ENCODE data around the gene S100A3. TPM values are rescaled to one million over a fixed set of nuclear protein-coding genes. Genes with fewer than 3 reads are reported as not detected.
"Not testable (repeated sequence)": the region's sequence is repeated elsewhere in the genome, so short reads cannot be mapped to it uniquely, and the experiment has no call there.

S100A3 gene
- not detected for total RNA-seq

GRCh38 chr1:153548722-153549688 is at the start of gene S100A3:
Gene S100A3, minus strand, starts transcription at chr1:153549258. Its CDS starts 773 bp downstream, at chr1:153548485.
- no peak within 1 kb of the TSS for H3K4me3 ChIP-seq (ENCODE audit: low read length)
- H3K4me1 ChIP-seq (ENCODE audit: insufficient read depth, low read length) = peaks cover 84% of the 10 kb centered on the region
- no peaks in the 10 kb centered on the region for H3K27me3 ChIP-seq (ENCODE audit: insufficient read depth, low read length)
- no peaks in the 10 kb centered on the region for H3K9me3 ChIP-seq (ENCODE audit: low read depth, low read length)

DNA sequence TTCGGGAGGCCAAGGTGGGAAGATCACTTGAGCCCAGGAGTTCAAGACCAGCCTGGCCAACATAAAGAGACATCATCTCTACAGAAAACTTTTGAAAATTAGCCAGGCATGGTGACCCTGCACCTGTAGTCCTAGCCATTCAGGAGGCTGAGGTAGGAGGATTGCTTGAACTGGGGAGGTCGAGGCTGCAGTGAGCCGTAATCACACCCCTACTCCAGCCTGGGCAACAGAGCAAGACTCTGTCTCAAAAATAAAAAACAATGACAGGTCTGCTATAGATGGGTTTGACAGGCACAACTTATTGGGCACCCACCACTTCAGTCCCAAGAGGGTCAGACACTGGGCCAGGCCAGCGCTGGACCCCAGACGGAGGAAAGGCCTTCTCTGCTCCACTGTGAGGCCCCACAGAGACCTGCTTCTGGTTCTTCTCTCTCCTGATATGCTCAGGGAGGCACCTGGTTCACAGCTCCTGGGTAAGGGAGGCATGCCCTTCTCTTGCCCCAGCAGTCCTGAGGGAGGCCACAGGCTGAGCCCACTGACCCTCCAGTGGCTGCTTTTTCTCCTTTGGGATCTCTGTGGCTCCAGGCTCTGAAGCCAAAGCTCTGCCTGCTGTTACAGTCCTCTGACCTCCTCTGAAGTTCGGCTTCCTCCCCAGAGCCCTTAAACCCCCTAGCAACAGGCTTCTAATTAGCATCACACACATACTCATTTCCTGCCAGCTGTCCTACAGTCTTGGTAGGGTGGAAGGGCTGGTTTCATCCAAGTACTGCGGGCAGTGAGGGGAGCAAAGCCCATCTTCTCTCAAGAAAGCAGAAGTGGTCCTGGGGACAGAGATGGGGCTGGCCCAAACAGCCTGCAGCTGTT is 49.5 kb upstream of the S100A3 start:
- Histone ChIP-seq H3K4me3 (ENCODE audit: low read length) (no peak overlapping the region), H3K4me1 (ENCODE audit: insufficient read depth, low read length) (peaks cover 37% of the 10 kb centered on the region), H3K27me3 (ENCODE audit: insufficient read depth, low read length) (no peaks in the 10 kb centered on the region), H3K9me3 (ENCODE audit: low read depth, low read length) (no peaks in the 10 kb centered on the region)

GRCh38 chr1:153597206-153597605 is 48.1 kb upstream of the S100A3 start:
- H3K4me3 ChIP-seq (ENCODE audit: low read length) = no peak overlapping the region

GRCh38 chr1:153592748-153593147 is 43.7 kb upstream of the S100A3 start:
- Histone ChIP-seq H3K4me3 (ENCODE audit: low read length) (no peak overlapping the region), H3K27me3 (ENCODE audit: insufficient read depth, low read length) (no peaks in the 10 kb centered on the region), H3K4me1 (ENCODE audit: insufficient read depth, low read length) (peaks cover 8% of the 10 kb centered on the region), H3K9me3 (ENCODE audit: low read depth, low read length) (no peaks in the 10 kb centered on the region)

More at GRCh38 chr1:153597206-153597605, 48.1 kb upstream of the S100A3 start:
- H3K4me1 ChIP-seq (ENCODE audit: insufficient read depth, low read length) = peaks cover 37% of the 10 kb centered on the region
- H3K9me3 ChIP-seq (ENCODE audit: low read depth, low read length) = no peaks in the 10 kb centered on the region
- H3K27me3 ChIP-seq (ENCODE audit: insufficient read depth, low read length) = no peaks in the 10 kb centered on the region

GRCh38 chr1:153588482-153588881 is 39.4 kb upstream of the S100A3 start:
- Histone ChIP-seq H3K4me3 (ENCODE audit: low read length) (no peak overlapping the region), H3K4me1 (ENCODE audit: insufficient read depth, low read length) (no peaks in the 10 kb centered on the region), H3K27me3 (ENCODE audit: insufficient read depth, low read length) (no peaks in the 10 kb centered on the region), H3K9me3 (ENCODE audit: low read depth, low read length) (no peaks in the 10 kb centered on the region)

DNA sequence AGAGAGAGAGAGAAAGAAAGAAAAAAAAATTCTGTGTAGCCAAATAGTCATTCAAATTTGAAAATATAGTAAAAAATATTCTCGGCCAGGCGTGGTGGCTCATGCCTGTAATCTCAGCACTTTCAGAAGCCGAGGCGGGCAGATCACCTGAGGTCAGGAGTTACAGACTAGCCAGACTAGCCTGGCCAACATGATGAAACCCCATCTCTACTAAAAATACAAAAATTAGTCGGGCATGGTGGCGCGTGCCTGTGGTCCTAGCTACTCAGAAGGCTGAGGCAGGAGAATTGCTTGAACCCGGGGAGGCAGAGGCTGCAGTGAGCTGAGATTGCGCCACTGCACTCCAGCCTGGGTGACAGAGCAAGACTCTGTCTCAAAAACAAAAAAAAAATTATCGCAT is 39.0 kb upstream of the S100A3 start:
- not testable (repeated sequence) for H3K9me3 ChIP-seq (ENCODE audit: low read depth, low read length); H3K4me1 ChIP-seq (ENCODE audit: insufficient read depth, low read length)

DNA sequence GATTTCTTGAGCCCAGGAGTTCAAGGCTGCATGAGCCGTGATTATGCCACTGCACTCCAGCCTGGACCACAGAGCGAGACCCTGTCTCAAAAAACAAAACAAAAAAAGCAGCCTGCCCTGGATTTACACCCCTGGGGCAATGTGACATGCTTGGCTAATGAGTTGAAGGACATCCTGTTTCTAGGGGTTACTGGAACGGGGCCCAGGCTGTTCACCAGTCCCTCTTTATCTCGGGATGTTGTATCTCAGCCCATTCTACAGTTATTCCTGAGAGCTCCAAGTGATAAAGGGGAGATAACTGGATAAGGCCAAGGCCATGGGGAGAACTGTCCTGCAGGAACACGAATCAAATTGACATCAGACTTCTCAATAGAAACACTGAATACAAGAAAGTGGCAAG is 38.3 kb upstream of the S100A3 start:
- Histone ChIP-seq H3K4me3 (ENCODE audit: low read length) (no peak overlapping the region), H3K27me3 (ENCODE audit: insufficient read depth, low read length) (no peaks in the 10 kb centered on the region), H3K4me1 (ENCODE audit: insufficient read depth, low read length) (no peaks in the 10 kb centered on the region), H3K9me3 (ENCODE audit: low read depth, low read length) (no peaks in the 10 kb centered on the region)

More for the DNA sequence above, 39.0 kb upstream of the S100A3 start:
- H3K27me3 ChIP-seq (ENCODE audit: insufficient read depth, low read length); H3K4me3 ChIP-seq (ENCODE audit: low read length): not testable (repeated sequence)

- Histone ChIP-seq H3K27me3 (ENCODE audit: insufficient read depth, low read length) (no peaks in the 10 kb centered on the region), H3K4me3 (ENCODE audit: low read length) (no peak overlapping the region), H3K4me1 (ENCODE audit: insufficient read depth, low read length) (no peaks in the 10 kb centered on the region)
Measured at GRCh38 chr1:153586347-153586746, 37.3 kb upstream of the S100A3 start.

DNA sequence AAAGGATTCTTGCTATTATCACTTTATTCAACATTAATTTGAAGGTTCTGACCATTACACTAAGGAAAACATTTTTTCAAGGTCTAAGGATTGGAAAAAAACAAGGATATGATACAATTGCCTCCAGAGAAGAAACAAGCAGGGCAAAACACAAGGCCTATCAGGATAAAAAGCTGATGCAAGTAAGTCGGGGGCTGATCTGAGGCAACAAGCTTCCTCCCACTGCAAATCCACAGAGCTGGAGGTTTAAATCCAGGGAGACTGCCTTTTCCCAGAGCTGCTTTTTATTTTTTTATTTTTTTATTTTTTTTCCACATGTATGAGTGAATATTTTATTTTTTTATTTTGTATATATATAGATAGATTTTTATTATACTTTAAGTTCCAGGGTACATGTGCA is 35.9 kb upstream of the S100A3 start:
- Histone ChIP-seq H3K9me3 (ENCODE audit: low read depth, low read length) (no peaks in the 10 kb centered on the region), H3K27me3 (ENCODE audit: insufficient read depth, low read length) (no peaks in the 10 kb centered on the region), H3K4me1 (ENCODE audit: insufficient read depth, low read length) (no peaks in the 10 kb centered on the region), H3K4me3 (ENCODE audit: low read length) (no peak overlapping the region)

More at GRCh38 chr1:153586347-153586746, 37.3 kb upstream of the S100A3 start:
- no peaks in the 10 kb centered on the region for H3K9me3 ChIP-seq (ENCODE audit: low read depth, low read length)

DNA sequence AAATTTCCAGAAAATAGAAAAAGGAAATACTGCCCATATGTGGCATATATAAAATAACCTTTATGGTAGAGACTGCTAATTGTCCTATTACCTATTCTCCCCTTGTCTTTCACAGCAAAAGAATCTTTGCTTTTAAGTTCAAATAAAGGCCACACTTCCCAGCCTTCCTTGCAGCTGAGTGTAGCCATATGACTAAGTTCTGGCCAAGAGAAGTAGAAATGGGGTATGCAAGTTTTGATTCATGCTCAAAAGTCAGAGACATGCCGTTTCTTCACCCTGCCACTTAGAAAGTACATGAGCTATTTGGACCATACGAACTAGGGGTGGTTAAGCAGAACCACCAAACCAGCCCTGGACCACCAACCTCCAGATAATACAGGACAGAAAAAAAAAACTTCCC is 34.9 kb upstream of the S100A3 start:
- H3K4me1 ChIP-seq (ENCODE audit: insufficient read depth, low read length) = no peaks in the 10 kb centered on the region
- H3K9me3 ChIP-seq (ENCODE audit: low read depth, low read length) = no peaks in the 10 kb centered on the region
- no peaks in the 10 kb centered on the region for H3K27me3 ChIP-seq (ENCODE audit: insufficient read depth, low read length)
- no peak overlapping the region for H3K4me3 ChIP-seq (ENCODE audit: low read length)

DNA sequence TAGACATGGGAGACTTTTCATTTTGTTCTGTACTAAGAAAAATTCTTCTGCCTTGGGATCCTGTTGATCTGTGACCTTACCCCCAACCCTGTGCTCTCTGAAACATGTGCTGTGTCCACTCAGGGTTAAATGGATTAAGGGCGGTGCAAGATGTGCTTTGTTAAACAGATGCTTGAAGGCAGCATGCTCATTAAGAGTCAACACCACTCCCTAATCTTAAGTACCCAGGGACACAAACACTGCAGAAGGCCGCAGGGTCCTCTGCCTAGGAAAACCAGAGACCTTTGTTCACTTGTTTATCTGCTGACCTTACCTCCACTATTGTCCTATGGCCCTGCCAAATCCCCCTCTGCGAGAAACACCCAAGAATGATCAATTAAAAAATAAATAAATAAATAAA is 34.5 kb upstream of the S100A3 start:
- not testable (repeated sequence) for H3K27me3 ChIP-seq (ENCODE audit: insufficient read depth, low read length); H3K4me3 ChIP-seq (ENCODE audit: low read length); H3K4me1 ChIP-seq (ENCODE audit: insufficient read depth, low read length); H3K9me3 ChIP-seq (ENCODE audit: low read depth, low read length)

DNA sequence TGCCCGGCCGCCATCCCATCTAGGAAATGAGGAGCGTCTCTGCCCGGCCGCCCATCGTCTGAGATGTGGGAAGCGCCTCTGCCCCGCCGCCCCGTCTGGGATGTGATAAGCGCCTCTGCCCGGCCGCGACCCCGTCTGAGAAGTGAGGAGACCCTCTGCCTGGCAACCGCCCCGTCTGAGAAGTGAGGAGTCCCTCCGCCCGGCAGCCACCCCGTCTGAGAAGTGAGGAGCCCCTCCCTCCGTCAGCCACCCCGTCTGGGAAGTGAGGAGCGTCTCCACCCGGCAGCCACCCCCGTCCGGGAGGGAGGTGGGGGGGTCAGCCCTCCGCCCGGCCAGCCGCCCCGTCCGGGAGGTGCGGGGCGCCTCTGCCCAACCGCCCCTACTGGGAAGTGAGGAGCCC is 33.8 kb upstream of the S100A3 start:
- H3K4me1 ChIP-seq (ENCODE audit: insufficient read depth, low read length); H3K27me3 ChIP-seq (ENCODE audit: insufficient read depth, low read length); H3K9me3 ChIP-seq (ENCODE audit: low read depth, low read length); H3K4me3 ChIP-seq (ENCODE audit: low read length): not testable (repeated sequence)

DNA sequence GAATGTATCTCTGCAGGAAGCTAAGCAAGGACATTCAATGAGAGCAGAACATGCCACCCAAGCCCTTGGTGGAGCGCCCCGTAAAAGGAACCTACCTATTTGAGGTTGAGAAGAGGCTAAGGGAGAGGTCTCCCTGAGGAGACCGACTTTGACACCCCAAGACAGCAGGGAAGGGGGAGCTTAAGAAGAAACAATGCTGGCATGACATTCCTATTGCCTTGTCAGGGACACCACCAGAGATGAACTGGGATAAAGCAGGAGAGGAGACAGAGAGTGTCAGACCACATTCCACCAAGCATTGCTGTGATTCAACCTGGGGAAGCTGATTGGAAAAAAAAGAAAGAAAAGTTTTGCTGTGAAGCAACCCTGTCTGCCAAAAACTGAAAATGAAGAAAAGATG is 29.9 kb upstream of the S100A3 start:
- no peaks in the 10 kb centered on the region for H3K9me3 ChIP-seq (ENCODE audit: low read depth, low read length)
- H3K27me3 ChIP-seq (ENCODE audit: insufficient read depth, low read length) = no peaks in the 10 kb centered on the region
- H3K4me3 ChIP-seq (ENCODE audit: low read length) = no peak overlapping the region
- H3K4me1 ChIP-seq (ENCODE audit: insufficient read depth, low read length) = peaks cover 6% of the 10 kb centered on the region

DNA sequence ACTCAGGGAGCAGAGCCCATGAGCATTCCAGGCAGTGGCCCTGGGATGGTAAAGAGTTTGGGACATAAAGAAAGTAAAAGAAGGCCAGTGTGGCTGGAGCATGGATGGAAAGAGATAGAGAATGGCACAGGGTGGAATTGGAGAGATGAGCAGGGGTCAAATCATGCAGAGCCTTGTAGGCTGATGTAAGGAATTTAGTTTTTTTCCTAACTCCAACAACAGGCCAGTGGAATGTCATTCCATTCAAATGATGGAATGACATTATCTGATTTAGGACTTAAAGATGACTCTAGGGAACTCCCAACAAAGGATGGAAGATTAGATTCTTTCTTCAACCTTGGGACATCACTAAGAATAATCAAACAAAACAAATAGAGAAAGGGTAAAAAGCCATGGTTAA is 29.4 kb upstream of the S100A3 start:
- Histone ChIP-seq H3K4me3 (ENCODE audit: low read length) (no peak overlapping the region), H3K9me3 (ENCODE audit: low read depth, low read length) (no peaks in the 10 kb centered on the region), H3K4me1 (ENCODE audit: insufficient read depth, low read length) (peaks cover 10% of the 10 kb centered on the region), H3K27me3 (ENCODE audit: insufficient read depth, low read length) (no peaks in the 10 kb centered on the region)

GRCh38 chr1:153577624-153578051 is 28.6 kb upstream of the S100A3 start:
- no peaks in the 10 kb centered on the region for H3K27me3 ChIP-seq (ENCODE audit: insufficient read depth, low read length)
- H3K4me1 ChIP-seq (ENCODE audit: insufficient read depth, low read length) = peaks cover 19% of the 10 kb centered on the region
- no peak overlapping the region for H3K4me3 ChIP-seq (ENCODE audit: low read length)
- no peaks in the 10 kb centered on the region for H3K9me3 ChIP-seq (ENCODE audit: low read depth, low read length)
